Neural cell (in vitro differentiated cells): ENCODE results near the gene SPATA9.

ENCODE experiments used
- EP300 ChIP-seq: fragments of 450-650 bp; conservative IDR thresholded peaks from 2 replicates; pipeline ENCODE4 v1.6.1; 2014; ENCODE audit warnings: antibody characterized with exemption, mild to moderate bottlenecking, moderate library complexity; ENCODE audit not compliant: poor library complexity, severe bottlenecking
- EZH2 ChIP-seq: fragments of 200-600, 300-800 bp; shearing (Covaris generic), sonication (generic); IDR thresholded peaks from 2 replicates; pipeline ENCODE4 v1.6.1; 2014; ENCODE audit warnings: antibody characterized with exemption, low read length, borderline replicate concordance, mild to moderate bottlenecking; ENCODE audit not compliant: insufficient read depth, poor library complexity, severe bottlenecking
- MXI1 ChIP-seq: fragments of 450-650 bp; conservative IDR thresholded peaks from 2 replicates; pipeline ENCODE4 v1.6.1; 2014; ENCODE audit warnings: antibody characterized with exemption, mild to moderate bottlenecking; ENCODE audit not compliant: poor library complexity, severe bottlenecking
- POLR2AphosphoS5 ChIP-seq: IDR thresholded peaks from 2 replicates; pipeline ENCODE4 v1.6.1; 2012
- SMC3 ChIP-seq: fragments of 450-650 bp; conservative IDR thresholded peaks from 2 replicates; pipeline ENCODE4 v1.6.1; 2014; ENCODE audit warnings: antibody characterized with exemption, mild to moderate bottlenecking, moderate library complexity; ENCODE audit not compliant: poor library complexity
- TAF1 ChIP-seq: IDR thresholded peaks from 2 replicates; pipeline ENCODE4 v1.6.1; 2012; ENCODE audit warnings: low read depth
- TF ChIP-seq, protein P1 (sequence below): fragments of 450-650 bp; IDR thresholded peaks from 2 replicates; pipeline ENCODE4 v1.5.1; 2014; ENCODE audit warnings: antibody characterized with exemption, mild to moderate bottlenecking, moderate library complexity; ENCODE audit not compliant: poor library complexity, severe bottlenecking
- TF ChIP-seq, protein P2 (sequence below): IDR thresholded peaks from 2 replicates; pipeline ENCODE4 v1.6.1; 2012; ENCODE audit warnings: borderline replicate concordance

DNA sequence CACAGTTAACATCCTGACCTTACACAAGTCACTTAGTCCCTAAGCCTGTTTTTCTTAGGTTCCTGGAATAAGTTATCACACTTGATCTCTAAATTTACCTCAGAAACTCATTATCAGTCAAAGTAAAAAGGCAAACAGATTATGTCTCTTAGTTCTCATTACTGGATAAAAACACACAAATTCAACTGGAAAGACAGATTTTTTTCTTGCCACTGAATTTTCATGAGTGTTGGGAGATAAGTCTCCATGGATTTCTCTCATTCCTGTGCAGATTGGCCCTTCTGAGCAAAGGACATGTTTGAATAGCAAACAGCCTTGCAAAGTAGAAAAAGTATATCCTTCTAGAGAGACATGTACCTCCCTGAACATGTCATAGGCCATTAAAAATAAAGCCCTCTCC lies 10.2 kb downstream of the SPATA9 start:
- TF ChIP-seq EP300 (no peak), SMC3 (no peak), POLR2AphosphoS5 (no peak), EZH2 (no peak), MXI1 (no peak), TAF1 (no peak)
- TF ChIP-seq, protein P1, sequence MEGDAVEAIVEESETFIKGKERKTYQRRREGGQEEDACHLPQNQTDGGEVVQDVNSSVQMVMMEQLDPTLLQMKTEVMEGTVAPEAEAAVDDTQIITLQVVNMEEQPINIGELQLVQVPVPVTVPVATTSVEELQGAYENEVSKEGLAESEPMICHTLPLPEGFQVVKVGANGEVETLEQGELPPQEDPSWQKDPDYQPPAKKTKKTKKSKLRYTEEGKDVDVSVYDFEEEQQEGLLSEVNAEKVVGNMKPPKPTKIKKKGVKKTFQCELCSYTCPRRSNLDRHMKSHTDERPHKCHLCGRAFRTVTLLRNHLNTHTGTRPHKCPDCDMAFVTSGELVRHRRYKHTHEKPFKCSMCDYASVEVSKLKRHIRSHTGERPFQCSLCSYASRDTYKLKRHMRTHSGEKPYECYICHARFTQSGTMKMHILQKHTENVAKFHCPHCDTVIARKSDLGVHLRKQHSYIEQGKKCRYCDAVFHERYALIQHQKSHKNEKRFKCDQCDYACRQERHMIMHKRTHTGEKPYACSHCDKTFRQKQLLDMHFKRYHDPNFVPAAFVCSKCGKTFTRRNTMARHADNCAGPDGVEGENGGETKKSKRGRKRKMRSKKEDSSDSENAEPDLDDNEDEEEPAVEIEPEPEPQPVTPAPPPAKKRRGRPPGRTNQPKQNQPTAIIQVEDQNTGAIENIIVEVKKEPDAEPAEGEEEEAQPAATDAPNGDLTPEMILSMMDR, result no peak
- TF ChIP-seq, protein P2, sequence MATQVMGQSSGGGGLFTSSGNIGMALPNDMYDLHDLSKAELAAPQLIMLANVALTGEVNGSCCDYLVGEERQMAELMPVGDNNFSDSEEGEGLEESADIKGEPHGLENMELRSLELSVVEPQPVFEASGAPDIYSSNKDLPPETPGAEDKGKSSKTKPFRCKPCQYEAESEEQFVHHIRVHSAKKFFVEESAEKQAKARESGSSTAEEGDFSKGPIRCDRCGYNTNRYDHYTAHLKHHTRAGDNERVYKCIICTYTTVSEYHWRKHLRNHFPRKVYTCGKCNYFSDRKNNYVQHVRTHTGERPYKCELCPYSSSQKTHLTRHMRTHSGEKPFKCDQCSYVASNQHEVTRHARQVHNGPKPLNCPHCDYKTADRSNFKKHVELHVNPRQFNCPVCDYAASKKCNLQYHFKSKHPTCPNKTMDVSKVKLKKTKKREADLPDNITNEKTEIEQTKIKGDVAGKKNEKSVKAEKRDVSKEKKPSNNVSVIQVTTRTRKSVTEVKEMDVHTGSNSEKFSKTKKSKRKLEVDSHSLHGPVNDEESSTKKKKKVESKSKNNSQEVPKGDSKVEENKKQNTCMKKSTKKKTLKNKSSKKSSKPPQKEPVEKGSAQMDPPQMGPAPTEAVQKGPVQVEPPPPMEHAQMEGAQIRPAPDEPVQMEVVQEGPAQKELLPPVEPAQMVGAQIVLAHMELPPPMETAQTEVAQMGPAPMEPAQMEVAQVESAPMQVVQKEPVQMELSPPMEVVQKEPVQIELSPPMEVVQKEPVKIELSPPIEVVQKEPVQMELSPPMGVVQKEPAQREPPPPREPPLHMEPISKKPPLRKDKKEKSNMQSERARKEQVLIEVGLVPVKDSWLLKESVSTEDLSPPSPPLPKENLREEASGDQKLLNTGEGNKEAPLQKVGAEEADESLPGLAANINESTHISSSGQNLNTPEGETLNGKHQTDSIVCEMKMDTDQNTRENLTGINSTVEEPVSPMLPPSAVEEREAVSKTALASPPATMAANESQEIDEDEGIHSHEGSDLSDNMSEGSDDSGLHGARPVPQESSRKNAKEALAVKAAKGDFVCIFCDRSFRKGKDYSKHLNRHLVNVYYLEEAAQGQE, result no peak
